Measurements from ENCODE around the gene DYNC1I2.
"Not testable (repeated sequence)": the region's sequence is repeated elsewhere in the genome, so short reads cannot be mapped to it uniquely, and the experiment has no call there.

The DYNC1I2 gene

GRCh38 chr2:171763602-171764001 lies 76.3 kb downstream of the DYNC1I2 start:
- TF ChIP-seq CTCF (IDR thresholded peaks at IDR 0.05; ENCODE audit: extremely low read depth, insufficient read depth, missing control alignments), result no peak
- DNase-seq (ENCODE audit: low spot score), result no peak
- in situ Hi-C loops (cut with MboI; ENCODE audit: low pct_unique_long_range_greater_than_20kb, low sequenced_read_pairs, unreplicated experiment), result no loop called here

GRCh38 chr2:171771463-171771862 lies 84.2 kb downstream of the DYNC1I2 start:
- no peak for DNase-seq (ENCODE audit: low spot score)
- TF ChIP-seq CTCF (IDR thresholded peaks at IDR 0.05; ENCODE audit: extremely low read depth, insufficient read depth, missing control alignments), result no peak
- in situ Hi-C loops (cut with MboI; ENCODE audit: low pct_unique_long_range_greater_than_20kb, low sequenced_read_pairs, unreplicated experiment), result no loop called here

- in situ Hi-C loops (cut with MboI; ENCODE audit: low pct_unique_long_range_greater_than_20kb, low sequenced_read_pairs, unreplicated experiment), result no loop called here
- TF ChIP-seq CTCF (IDR thresholded peaks at IDR 0.05; ENCODE audit: extremely low read depth, insufficient read depth, missing control alignments), result no peak
- no peak for DNase-seq (ENCODE audit: low spot score)
These were observed 85.1 kb downstream of the DYNC1I2 start for GRCh38 chr2:171772373-171772772.

GRCh38 chr2:171774581-171774980 lies 87.3 kb downstream of the DYNC1I2 start:
- in situ Hi-C loops (cut with MboI; ENCODE audit: low pct_unique_long_range_greater_than_20kb, low sequenced_read_pairs, unreplicated experiment); DNase-seq (ENCODE audit: low spot score): not testable (repeated sequence)

- DNase-seq (ENCODE audit: low spot score), result no peak
- in situ Hi-C loops (cut with MboI; ENCODE audit: low pct_unique_long_range_greater_than_20kb, low sequenced_read_pairs, unreplicated experiment), result no loop called here
- TF ChIP-seq CTCF (IDR thresholded peaks at IDR 0.05; ENCODE audit: extremely low read depth, insufficient read depth, missing control alignments), result no peak
These were observed 91.2 kb downstream of the DYNC1I2 start for GRCh38 chr2:171778515-171778914.

- TF ChIP-seq CTCF (IDR thresholded peaks at IDR 0.05; ENCODE audit: extremely low read depth, insufficient read depth, missing control alignments), result no peak
- in situ Hi-C loops (cut with MboI; ENCODE audit: low pct_unique_long_range_greater_than_20kb, low sequenced_read_pairs, unreplicated experiment), result no loop called here
- DNase-seq (ENCODE audit: low spot score), result no peak
These were observed 98.2 kb downstream of the DYNC1I2 start for GRCh38 chr2:171785450-171785849.

- in situ Hi-C loops (cut with MboI; ENCODE audit: low pct_unique_long_range_greater_than_20kb, low sequenced_read_pairs, unreplicated experiment), result no loop called here
- DNase-seq (ENCODE audit: low spot score), result no peak
- TF ChIP-seq CTCF (IDR thresholded peaks at IDR 0.05; ENCODE audit: extremely low read depth, insufficient read depth, missing control alignments), result no peak
These were observed 100.2 kb downstream of the DYNC1I2 start for GRCh38 chr2:171787333-171788072.
